ENCODE measurements around the gene MYL6B. TPM values are rescaled to one million over a fixed set of nuclear protein-coding genes. Genes with fewer than 3 reads are reported as not detected.

The MYL6B gene
- total RNA-seq: 100 to 1,000 TPM in 1 of 4 donors, 10 to 100 TPM in 3; 33.4 to 115 (median 48.1) TPM

GRCh38 chr12:56152132-56152755 is at the start of gene MYL6B:
MYL6B (plus strand) TSS chr12:56152587; CDS start chr12:56153919, 1,332 bp downstream.
- intact Hi-C loops (cut with DNase I): no loop called here
- 0 to 1% methylated on average over 28 to 32 of the region's 37 CpGs for WGBS, 2 donors
- Histone ChIP-seq H3K9me3 (no peaks in the 10 kb centered on the region), H3K4me3 (replicated peaks in 1 of 3) (peak within 1 kb of the TSS; percentile 37 to 73 (median 49)), H3K36me3 (no peaks in the 10 kb centered on the region), H3K27me3 (no peaks in the 10 kb centered on the region), H3K27ac (peak within 1 kb of the TSS; percentile 89 to 96 (median 92)), H3K4me1 (peaks cover 19 to 30% of the 10 kb centered on the region in 2 donors)
- TF ChIP-seq POLR2A (IDR thresholded peaks at IDR 0.05) (peak in 1 of 2 donors; percentile 83), CTCF (IDR thresholded peaks at IDR 0.05) (peak in 1 of 6 experiments; percentile 17)
- DNase-seq: peak; percentile 94

- TF ChIP-seq CTCF (IDR thresholded peaks at IDR 0.05): no peak
- no peak for TF ChIP-seq POLR2A (IDR thresholded peaks at IDR 0.05)
- DNase-seq: no peak
- intact Hi-C loops (cut with DNase I): loop anchor here (10.0 kb wide), 1 partner anchor 58 kb away; the partner anchor contains the start of gene RPS26
- WGBS, 2 donors: 90% methylated on average over 1 of the region's 1 CpG
- Histone ChIP-seq H3K9me3 (no peaks in the 10 kb centered on the region), H3K4me3 (replicated peaks in 1 of 3) (no peak overlapping the region), H3K4me1 (peaks cover 0 to 17% of the 10 kb centered on the region in 2 donors), H3K27ac (no peak overlapping the region), H3K36me3 (peaks cover 7 to 11% of the 10 kb centered on the region in 2 donors), H3K27me3 (no peaks in the 10 kb centered on the region)
These were observed 49.7 kb upstream of the MYL6B start for GRCh38 chr12:56102683-56103065.

- 58 to 65% methylated on average over 6 of the region's 6 CpGs for WGBS, 2 donors
- DNase-seq: no peak
- H3K4me1 ChIP-seq: peaks cover 0 to 17% of the 10 kb centered on the region in 2 donors
- no peaks in the 10 kb centered on the region for H3K27me3 ChIP-seq
- intact Hi-C loops (cut with DNase I): loop anchor here (10.0 kb wide), 1 partner anchor 58 kb away; the partner anchor contains the start of gene RPS26
- TF ChIP-seq CTCF (IDR thresholded peaks at IDR 0.05) (no peak), POLR2A (IDR thresholded peaks at IDR 0.05) (no peak)
- H3K36me3 ChIP-seq: peaks cover 12 to 16% of the 10 kb centered on the region in 2 donors
- no peaks in the 10 kb centered on the region for H3K9me3 ChIP-seq
- peak overlapping the region; percentile 9 to 83 (median 66) for H3K27ac ChIP-seq
- peak overlapping the region in 1 of 3 donors; percentile 90 for H3K4me3 ChIP-seq (replicated peaks in 1 of 3)
These were observed 49.2 kb upstream of the MYL6B start for GRCh38 chr12:56103066-56103711.

- no peak for DNase-seq
- Histone ChIP-seq H3K4me1 (peaks cover 0 to 17% of the 10 kb centered on the region in 2 donors), H3K27me3 (no peaks in the 10 kb centered on the region), H3K36me3 (peaks cover 18 to 21% of the 10 kb centered on the region in 2 donors), H3K9me3 (no peaks in the 10 kb centered on the region), H3K27ac (peak overlapping the region; percentile 9 to 83 (median 66)), H3K4me3 (replicated peaks in 1 of 3) (peak overlapping the region in 2 of 3 donors; percentile 1 to 90)
- TF ChIP-seq CTCF (IDR thresholded peaks at IDR 0.05) (no peak), POLR2A (IDR thresholded peaks at IDR 0.05) (no peak)
- intact Hi-C loops (cut with DNase I): loop anchor here (10.0 kb wide), 1 partner anchor 59 kb away; the partner anchor contains the start of gene RPS26
- WGBS, 2 donors: 1 to 2% methylated on average over 8 of the region's 8 CpGs
These were observed 48.6 kb upstream of the MYL6B start for GRCh38 chr12:56103823-56104108.

Measured in thyroid gland (tissue), 4 donors.